ENCODE measurements around the gene ABCA3. TPM values are rescaled to one million over a fixed set of nuclear protein-coding genes. Genes with fewer than 3 reads are reported as not detected.

The ABCA3 gene
- total RNA-seq, 1 donor from 2014 or later, result 10.4 TPM

- DNase-seq (ENCODE audit: low spot score), result no peak
These were observed 16.8 kb upstream of the ABCA3 start for GRCh38 chr16:2357331-2357730.

GRCh38 chr16:2350500-2350899 lies 10.0 kb upstream of the ABCA3 start:
- no peak for DNase-seq (ENCODE audit: low spot score)

DNA sequence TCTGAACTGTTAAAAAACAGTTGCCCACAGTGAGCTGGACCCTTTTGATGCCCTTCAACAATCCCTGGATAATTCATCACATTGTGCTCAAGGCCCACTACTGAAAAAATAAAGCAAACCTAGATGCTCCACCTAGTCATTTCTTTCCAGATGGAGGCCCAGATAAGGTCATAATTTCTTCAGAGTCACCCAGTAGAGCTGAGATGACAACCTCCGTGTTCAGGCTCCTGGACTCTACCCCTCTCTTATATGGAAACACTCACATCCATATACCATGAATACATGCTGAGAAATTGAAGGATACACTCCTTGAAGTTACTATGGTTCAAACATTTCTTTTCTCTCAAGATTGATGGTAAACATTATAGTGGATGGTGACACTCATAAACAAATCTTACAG lies 2.7 kb upstream of the ABCA3 start:
- no peak for DNase-seq (ENCODE audit: low spot score)

DNA sequence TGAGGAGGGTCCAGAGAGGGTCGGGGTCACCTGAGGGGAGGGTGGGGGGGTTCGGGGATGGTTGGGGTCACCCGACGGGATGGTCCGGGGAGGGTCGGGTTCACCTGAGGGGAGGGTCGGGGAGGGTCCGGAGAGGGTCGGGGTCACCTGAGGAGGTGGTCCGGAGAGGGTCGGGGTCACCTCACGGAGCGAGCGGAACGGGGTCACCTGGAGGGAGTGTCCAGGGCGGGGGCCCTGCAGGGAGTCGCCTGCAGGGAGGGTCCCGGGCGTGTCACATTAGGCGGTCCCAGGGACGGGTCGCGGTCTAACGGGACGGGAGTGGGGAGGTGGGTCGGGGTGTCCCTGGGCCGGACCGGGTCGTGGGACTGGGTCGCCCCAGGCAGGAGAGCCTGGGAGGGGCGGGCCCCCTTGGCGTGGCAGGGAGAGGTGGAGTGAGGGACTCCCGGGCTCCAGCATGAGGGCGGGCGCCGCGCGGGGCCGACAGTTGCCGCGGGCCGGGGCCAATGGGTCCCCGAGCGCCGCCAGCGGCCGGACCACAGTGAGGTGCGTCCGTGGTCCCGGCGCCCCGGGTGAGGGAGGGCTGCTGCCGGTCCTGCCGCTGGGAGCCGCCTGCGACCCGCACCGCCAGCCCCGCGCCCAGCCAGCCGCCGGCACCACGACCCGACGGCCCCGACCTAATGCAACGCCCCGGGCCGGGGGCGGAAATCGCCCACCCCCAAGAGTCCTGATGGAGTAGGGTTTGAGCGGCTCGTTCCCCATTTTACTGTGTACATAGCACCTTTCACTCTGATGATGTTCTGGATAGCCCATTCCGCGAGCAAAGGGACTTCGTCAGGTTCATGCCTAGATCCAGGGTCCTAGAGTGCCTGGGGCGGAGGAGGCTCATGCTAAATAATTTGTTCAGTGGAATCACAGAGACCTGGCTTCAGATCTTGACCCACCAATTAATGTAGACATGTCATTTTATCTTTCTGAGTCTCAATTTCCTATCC lies 1.2 kb upstream of the ABCA3 start:
- DNase-seq (ENCODE audit: low spot score), result no peak

- peak; percentile 61 for DNase-seq (ENCODE audit: low spot score)
These were observed 725 bp downstream of the ABCA3 start for GRCh38 chr16:2339521-2340484.

DNA sequence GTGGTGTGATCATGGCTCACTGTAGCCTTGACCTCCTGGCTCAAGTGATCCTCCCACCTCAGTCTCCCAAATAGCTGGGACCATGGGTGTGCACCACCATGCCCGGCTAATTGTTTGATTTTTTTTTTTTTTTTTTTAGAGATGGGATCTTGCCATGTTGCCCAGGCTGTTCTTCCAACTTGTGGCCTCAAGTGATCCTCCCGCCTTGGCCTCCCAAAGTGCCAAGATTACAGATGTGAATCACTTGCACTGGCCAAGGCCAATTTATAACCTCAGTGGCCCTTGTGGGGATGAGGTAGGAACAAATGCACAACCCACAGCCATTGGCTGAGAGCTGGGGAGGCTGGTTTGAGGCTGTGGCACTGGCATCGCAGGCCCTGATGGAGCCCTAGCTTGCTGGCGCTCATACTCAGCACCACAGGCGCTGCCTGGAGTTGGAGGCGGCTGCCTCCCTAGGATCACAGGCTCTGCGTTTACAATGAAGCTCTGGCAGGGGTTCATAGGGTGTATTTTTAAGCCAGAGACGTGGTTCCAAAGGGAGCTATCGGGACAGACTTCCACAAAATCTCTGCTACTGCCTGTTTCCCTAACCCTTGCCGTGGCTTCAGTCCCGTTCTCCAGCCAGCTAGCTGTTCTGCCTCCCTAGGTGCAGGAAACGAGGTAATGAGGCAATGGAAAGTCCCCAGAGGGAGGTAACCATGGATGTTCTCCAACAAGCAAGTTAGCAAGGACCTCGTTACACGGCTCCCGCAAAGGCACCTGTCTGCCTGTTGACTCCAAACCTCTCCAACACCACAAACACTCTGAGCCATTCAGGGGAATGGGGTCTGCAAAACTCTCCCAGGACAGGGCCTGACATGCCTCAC lies 2.9 kb downstream of the ABCA3 start:
- no peak for DNase-seq (ENCODE audit: low spot score)

- no peak for DNase-seq (ENCODE audit: low spot score)
These were observed 5.1 kb downstream of the ABCA3 start for GRCh38 chr16:2335286-2335895.

GRCh38 chr16:2333772-2334379 lies 6.7 kb downstream of the ABCA3 start:
- DNase-seq (ENCODE audit: low spot score), result peak; percentile 26

DNA sequence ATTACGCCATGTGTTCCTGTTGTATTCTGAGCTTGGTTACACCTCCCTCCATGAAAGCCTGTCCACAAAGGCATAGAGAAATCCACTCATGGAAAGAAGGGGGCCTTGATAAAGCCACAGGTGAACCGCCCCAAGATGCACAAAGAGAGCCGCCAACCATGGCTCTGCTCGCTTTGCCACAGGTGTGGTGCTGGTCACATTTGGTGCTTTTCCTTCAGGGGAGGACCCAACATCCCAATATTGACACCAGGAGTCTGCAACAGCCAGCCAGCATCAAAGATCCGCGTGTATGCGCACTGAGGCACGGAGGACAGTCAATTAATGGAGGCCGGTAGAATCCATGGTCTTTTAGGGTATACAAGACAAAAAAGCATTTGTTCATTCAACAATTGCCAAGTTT lies 7.3 kb downstream of the ABCA3 start:
- DNase-seq (ENCODE audit: low spot score), result no peak

- peak; percentile 3 for DNase-seq (ENCODE audit: low spot score)
These were observed 8.6 kb downstream of the ABCA3 start for GRCh38 chr16:2331931-2332267.

- DNase-seq (ENCODE audit: low spot score), result peak; percentile 7
These were observed 9.2 kb downstream of the ABCA3 start for GRCh38 chr16:2331199-2331930.

- peak; percentile 31 for DNase-seq (ENCODE audit: low spot score)
These were observed 11.0 kb downstream of the ABCA3 start for GRCh38 chr16:2329532-2329931.

DNA sequence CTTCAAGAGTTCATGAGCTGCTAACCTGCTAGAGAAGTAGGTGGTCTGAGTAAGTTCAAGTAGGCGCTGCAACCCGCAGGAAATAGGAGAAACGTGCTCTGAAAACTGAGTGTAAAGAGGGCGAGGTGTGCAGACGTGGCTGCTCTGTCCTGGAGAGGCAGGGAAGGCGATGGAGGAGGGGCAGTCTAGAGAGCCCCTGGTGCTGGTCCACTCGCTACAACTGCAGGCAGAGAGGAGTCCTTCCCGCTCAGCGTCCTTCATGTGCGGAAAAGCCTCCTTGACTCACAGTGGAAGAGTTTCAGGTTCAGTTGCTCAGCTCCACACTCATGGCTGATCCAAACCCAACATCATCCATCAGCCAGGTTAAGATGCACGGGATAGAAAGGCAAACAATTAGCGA lies 12.1 kb downstream of the ABCA3 start:
- DNase-seq (ENCODE audit: low spot score), result no peak

- DNase-seq (ENCODE audit: low spot score), result no peak
These were observed 14.3 kb downstream of the ABCA3 start for GRCh38 chr16:2326191-2326590.

DNA sequence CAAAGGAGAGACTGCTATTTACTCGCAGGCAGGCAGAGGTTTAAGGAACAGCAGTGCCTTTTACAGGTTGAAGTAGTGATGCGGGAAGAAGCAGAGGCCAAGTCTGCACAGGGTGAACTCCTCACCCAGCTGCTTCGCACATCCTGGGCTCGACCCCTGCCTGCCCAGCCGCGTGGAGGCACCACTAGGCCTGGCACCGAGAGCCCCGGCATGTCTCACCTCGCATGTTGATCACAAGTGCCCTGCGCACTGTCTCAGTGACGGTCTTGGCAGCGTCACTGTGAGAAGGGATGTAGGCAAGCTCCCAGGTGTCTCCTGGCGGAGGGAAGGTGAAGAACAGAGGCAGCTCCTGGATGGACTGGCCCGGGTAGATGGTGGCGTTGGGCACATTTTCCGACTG lies 14.7 kb downstream of the ABCA3 start:
- no peak for DNase-seq (ENCODE audit: low spot score)

DNA sequence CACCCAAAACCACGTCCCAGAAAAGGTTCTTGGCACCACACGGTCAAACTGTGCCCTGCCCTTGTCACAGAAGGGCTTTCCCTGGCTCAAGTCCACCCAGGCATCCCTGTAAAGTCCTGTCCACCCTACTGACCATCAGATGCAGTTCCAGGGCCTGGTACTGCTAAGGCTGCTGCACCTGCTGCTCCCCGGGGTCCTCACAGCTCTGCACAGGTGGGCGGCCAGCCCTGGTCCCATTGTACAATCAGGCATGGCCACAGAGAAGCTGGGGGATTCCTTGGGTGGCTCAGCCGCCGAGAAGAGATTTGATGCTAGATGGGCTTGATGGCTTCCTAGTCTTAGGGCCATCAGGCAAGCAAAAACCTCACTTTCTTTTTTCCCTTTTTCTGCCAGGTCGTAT lies 15.3 kb downstream of the ABCA3 start:
- DNase-seq (ENCODE audit: low spot score), result no peak

DNA sequence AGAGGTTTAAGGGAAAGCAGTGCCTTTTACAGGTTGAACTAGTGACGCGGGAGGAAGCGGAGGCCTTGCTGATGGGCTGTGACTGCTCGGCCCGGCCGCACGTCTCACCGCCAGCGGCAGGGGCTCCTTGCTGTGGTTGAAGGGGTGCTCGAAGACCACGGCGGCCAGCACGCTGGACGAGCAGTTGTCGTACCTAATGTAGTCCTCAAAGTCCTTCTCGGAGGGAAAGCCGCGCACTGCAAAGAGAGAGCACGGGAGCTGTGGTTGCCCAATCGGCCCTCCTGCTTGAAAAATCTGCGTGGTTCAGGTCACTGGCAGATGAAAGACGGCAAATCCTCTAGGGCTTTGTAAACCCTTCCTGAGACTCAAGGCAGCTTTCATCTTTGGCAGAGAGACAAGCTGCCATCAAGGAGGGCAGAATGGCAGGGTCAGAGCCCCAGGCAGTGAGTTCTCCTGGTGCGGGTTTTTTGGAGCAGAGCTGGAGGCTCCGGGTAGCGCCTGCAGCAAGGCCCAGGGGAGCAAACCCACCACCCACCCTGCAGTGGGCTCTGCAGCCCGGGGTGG lies 16.1 kb downstream of the ABCA3 start:
- no peak for DNase-seq (ENCODE audit: low spot score)

DNA sequence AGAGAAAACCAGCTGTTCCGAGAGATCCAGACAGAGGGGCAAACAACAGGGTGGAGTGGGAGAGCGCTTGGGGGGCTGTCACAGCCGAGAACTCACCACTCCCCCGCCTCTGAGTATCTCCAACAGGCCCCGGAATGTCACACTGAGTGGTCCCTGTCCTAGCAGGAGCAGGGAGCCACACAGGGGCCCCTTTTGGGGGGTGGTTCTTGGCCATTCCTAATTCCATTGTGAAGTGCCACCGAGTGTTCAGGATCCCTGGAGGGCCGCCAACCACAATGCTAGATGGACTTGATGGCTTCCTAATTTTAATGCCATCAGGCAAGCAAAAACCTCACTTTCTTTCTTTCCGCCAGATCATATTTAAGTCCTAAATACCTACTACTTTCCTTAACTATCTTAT lies 16.8 kb downstream of the ABCA3 start:
- DNase-seq (ENCODE audit: low spot score), result no peak

DNA sequence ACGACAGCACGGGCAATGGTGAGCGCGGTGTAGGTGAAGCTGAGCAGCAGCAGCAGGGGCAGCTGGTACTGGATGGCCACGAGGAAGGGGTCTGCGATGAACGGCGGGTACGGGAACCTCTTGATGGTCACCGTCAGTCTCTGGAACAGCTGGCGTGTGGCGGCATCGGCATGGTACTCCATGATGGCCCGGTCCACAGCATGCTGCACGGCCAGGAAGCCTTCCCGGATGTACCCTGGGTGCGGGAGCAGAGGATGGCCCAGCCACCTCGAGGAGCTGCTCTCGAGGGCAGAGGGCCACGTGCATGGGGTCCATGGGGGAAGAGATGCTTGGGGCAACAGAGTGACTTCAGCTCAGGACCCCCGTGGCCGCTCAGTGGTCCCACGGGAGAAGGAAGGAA lies 20.9 kb downstream of the ABCA3 start:
- DNase-seq (ENCODE audit: low spot score), result no peak
